Activated CD8-positive, alpha-beta memory T cell treated with anti-CD3 and anti-CD28 coated beads, Interleukin-2, amount 50 U/mL, for 1 hour (primary cell): ENCODE data around the gene CDC45.

Source experiments
- DNase-seq: peaks from one replicate; pipeline ENCODE4 v3.0.0-alpha.2; 2020; ENCODE audit errors: extremely low read depth

CDC45 gene

DNA sequence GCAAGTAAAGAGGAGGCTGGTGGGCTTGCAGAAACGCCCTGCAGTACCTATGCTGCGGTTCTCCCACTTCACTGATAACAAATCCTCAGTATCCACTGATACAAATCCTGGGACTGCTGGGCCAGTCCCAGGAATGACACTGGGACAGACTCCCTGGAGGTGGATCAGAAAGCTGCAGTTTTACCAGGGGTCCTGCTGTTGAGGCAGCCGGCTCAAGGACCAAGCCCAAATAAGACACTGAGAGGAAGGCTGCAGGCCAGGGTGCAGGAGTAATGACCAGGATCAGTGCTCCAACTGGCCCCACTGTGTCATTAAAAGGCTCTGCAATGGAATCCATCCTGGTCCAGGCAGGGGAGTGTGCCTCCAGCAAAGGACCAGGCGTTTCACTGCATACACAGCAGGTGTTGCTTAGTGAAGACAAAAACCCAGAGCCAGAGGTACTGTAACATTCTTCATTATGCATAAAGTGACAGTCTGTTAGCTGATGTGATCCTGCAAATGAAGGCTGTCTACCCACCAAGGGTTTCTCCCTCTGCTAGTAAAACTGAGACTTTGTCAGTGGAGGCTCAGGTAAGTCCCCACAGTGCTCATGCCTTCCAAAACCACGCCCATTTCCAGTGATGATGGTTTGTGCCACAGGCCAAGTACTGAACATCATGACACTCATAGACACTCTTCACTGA is 30.8 kb upstream of the CDC45 start:
- no peak for DNase-seq

DNA sequence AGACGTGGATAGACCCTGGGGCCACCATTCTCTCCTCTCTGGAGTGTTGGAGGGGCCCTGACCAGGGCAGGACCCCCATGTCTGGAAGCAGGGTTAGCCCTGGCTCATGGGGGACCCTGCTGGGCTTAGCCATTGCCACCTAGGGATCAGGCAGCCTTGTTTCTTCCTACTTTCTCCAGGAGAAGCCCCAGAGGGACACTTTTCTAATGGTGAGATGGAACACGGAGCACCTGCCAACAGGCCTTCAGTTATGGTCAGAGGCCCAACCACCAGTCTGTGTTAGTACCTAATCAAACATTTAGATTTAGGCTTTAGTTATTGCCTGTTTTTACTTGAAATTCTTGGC is 30.3 kb upstream of the CDC45 start:
- no peak for DNase-seq

DNA sequence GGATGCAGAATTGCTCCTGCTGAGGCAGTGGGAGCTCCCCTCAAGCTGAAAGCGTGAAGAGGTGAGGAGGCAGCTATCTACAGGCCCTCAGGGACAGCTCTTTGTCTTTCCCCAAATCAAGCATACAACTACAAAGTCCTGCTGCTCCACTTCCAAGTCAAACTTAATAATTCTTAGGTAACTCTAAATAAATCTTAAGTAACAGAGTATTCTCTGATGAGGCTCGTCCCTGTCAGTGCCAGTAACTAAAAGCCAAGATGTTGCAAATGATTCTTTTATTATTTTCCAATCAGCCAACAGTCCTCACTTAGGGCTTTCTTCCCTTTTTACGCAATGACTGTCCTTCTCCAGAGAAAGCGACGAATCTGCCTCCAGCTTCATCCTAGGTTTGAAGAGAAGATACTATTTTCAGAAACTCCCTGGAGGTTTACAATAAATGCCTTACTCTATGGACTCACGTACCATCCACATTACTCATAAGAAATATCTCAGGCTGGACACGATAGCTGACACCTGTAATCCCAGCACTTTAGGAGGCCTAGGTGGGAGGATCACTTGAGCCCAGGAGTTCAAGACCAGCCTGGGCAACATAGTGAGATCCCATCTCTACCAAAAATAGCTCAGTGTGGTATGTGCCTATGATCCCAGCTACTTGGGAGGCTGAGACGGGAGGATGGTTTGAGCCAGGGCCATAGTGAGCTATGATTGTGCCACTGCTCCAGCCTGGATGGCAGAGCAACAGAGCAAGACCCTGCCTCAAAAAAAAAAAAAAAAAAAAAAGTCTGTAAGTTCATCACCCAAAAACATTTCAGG is 29.2 kb upstream of the CDC45 start:
- no peak for DNase-seq

DNA sequence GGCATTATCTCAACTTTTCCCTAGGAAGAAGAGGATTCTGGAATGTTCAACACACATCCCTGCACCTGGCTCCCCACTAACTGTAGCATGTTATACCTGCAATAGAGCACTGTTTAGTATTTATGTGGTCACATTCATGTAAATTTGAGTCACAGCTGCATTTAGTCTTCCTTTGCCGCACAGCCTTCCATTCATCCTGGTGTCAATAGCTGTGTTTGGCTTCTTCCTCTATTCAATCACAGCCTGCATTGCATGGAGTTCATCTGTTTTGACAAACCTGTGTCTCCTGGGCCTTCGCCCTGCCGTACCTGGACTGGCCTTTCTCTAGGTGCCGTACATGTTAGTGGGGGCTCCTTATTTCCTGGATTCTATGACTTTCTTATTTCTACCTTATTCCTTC is 28.1 kb upstream of the CDC45 start:
- no peak for DNase-seq

DNA sequence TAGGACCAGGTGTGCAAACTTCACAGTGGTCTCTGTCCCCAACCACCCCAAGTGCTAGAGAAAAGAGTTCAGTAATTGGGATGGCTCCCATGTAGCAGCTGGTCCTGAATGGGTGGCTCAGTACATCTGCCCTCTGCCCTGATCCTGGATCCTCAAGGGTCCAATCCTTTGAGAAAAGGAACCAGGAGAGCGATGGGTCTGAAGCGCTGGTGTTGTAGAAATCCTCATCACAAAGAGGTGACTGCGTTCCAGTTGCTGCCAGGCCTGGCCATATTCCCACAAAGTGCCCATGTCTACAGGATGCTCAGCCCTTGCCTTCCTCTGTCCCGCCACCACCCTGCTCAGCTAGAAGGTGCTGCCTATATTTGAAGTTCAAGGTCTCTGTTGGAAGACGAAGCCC is 26.0 kb upstream of the CDC45 start:
- no peak for DNase-seq

DNA sequence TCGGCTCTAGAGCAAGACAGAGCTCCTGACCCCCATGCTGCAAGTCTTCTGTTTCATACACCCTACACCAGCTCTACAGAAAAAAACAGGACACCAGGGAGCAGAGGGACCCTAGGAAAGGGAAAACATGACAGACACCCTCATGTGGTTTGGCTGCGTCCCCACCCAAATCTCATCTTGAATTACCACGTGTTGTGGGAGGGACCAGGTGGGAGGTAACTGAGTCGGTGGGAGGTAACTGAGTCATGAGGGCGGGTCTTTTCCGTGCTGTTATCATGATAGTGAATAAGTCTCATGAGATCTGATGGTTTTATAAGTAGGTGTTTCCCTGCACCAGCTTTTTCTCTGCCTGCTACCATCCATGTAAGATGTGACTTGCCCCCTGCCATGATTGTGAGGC is 25.6 kb upstream of the CDC45 start:
- DNase-seq: no peak

DNA sequence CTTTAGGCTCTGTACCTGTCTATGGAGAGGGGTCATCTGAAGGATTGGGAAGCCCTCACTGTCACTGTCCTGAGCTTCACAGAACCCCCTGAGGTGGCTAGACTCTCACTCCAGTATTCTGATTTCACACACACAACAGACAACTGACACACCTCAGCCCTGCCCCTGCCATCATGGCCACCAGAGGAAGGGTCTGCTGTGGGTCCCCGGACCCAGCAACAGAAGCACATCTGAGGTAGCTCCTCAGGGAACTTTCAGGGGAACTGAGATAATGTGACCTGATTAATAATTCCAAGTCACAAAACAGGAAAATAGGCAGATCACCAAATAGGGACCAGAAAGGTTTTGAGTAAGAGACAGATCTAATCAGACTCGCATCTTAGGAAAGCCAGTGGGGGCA is 24.7 kb upstream of the CDC45 start:
- no peak for DNase-seq

DNA sequence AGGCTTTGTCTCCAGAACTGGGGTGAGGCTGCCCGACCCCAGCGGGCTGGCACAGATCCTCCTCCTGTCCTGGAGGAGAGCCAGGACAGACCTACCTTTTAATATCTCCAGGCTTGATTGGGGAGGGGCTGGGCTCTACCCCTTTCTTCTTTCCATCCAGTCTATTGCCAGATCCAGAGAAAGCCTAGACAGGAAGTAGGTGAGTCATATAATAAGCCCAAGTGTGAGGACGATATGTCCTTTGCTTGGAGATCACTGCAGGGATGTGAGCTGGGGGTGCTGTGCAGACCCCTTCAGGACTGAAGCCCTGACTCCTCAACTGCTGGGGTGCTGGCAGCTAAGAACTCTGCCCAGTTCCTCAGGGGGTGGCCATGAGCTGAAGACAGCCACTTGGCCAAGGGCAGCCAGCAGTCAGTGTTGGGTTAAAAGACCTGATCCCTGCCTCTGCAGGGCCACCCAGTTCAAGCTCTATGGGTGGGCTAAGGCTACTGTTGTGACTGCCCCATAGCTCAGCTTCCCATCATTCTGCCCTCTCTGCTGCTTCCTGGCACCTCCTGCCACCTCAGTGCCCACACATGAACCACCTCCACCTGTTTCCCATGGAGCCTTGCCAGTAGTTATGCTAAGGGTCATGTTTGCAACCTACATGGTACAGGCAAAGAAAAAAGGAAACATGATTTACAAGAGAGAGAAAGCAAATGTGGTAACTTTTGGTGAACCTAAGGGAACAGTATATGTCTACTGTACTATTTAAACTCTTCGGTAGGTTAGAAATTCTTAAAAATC is 23.9 kb upstream of the CDC45 start:
- no peak for DNase-seq

DNA sequence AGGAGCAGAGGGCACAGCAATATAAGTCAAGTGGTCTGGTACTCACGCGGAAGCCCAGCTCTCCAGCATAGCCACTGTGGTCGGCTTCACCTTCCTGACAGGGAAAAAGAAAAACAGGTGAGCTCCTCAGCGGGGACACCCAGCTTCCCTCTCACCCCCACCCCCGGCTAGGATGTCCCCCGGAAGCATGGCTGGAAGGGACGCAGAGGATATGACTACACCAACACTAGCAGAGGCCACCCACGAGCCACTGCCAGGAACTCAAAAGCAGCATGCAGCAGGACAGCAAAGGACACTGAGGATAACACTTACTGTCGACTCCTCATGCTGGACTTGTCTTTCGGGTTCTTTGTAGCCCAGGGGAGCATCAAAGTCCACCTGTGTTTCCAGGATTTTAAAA is 23.2 kb upstream of the CDC45 start:
- no peak for DNase-seq

DNA sequence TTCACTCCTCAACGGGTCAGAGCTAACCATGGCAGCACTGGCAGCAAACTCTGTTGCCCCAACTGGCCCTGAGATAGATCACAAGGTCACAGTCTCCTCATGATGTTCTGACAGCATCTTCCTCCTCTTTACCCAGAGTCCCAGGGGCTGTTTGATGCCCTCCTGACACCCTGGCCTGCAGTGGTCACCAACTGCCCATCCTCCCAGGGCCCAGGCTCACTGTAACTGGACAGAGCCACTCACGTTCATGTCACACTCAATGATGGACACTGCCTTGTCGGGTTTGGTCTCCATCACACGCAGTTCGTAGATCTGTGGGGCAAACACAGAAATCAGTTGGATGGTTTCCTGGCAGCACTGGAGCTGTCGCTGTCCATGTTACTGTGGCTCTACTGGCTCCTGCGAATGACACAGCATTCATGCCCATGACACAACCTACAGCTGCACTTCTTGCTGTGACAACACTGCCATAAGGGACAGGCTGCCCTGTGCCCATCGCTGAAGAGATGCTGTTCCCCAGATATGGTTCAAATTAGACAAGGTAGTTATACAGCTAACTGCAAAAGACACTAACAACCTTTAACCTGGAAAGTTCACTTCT is 21.8 kb upstream of the CDC45 start:
- DNase-seq: no peak

DNA sequence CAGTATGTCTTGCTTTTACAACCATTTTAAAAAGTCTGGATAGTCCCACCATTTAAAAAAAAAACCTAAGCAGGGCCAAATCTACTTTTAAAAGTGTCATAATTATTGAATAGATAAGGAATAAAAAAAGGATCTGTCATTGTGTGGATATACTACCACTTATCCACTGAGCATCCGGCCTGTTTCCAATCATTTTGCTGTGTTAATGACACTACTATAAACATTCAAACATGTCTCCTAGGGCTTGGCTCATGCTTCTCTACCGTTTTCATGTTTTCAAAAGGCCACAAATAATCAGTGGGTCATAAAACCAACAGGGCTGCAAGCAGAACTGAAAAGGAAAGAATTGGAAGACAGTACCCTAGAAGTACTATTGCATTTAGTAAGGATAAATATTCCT is 19.7 kb upstream of the CDC45 start:
- DNase-seq: no peak

DNA sequence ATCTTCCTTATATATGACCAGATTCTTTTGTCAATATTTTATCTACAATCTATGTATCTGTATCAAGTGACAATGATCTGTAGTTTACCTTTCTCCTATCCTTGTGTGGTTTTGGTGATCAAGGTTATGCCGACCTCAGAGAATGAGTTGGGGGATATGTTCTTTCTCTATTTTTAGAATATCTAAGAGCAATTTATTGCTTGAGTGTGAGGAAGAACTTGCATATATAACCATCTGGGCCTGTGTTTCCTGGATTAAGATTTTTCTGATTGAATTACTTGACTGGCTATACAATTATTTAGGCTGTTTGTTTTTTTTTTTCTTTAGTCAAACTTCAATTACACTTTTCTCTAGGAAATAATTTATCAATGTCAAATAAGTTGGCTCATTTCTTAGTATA is 18.2 kb upstream of the CDC45 start:
- no peak for DNase-seq

DNA sequence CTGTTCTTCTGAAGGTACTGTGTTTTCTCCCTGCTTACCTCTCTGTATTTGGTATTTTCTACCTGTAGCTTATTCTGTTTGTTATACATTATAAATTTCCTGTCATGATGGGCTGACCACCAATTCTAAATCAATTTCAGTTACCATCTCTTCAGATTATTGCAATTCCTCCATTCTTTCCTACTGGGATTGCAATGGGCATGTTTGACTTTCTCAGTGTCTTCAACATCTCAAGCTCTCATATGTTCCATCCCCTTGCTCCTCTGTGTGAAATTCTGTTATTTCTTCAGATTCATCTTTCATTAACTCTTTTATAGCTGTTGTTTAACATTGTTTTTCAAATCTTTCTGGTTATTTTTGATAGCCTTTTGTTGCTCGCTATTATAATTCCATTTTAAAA is 16.7 kb upstream of the CDC45 start:
- DNase-seq: no peak

DNA sequence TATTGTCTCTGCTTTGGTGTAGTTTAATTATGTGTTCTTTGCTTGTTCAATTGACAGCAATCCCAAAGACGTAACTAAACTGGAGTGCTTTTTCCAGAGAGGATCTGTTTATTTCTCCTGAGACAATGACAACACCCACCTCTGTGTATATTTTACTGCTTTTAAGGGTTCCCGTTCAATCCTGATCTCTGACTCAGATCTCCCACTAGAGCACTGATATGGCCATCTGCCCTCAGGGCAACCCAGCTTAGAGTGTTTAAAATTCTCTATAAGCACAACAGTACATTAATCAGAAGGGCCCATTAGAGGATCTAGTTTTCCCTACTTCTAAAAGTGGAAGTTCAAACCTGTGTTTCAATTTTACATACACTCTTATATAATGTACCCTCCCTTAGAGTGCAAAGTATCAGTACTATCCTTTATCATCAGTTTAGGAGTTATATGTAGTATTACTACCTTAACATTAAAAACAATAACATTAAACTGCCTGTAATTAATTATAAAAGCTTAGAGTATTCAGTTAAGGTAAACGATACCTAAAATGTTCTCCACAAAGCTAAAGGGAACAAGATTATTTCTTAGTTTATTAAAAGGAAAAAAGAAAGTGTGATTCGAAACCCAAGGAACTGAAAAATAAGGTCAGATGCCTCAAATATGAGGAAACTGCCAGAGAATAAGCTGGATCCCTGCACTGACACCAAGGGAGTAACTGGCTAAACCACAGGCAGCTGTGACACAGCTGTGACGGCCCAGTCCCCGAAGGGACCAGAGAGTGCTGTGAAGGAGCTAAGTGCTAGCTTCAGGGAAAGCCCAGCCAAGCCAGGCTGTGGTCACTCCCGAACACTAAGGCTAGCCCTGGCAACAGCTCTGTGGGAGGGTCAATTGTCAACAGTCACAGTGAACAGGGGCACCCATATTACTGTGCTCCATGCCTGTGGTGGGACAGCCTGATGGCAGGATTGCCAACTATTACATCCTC is 15.9 kb upstream of the CDC45 start:
- DNase-seq: no peak

DNA sequence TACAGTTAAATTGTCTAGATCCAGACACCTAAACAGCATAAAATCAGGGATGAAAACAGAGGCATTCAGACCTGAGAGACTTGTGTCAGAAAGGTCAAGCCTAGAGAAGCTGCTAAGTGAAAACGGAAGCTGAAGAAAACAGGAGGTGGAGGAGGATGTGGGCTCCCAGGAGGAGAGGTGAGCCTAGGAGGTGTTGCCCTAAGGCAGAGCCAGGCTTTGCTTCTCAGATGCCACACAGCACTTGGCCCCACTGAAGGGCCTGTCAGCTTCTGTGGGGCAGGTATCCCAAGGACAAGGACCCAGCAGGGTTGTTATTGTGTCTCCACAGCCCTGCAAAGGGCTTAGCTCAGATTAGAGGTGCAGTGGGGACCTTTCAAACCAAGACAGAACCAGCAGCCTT is 15.2 kb upstream of the CDC45 start:
- no peak for DNase-seq

DNA sequence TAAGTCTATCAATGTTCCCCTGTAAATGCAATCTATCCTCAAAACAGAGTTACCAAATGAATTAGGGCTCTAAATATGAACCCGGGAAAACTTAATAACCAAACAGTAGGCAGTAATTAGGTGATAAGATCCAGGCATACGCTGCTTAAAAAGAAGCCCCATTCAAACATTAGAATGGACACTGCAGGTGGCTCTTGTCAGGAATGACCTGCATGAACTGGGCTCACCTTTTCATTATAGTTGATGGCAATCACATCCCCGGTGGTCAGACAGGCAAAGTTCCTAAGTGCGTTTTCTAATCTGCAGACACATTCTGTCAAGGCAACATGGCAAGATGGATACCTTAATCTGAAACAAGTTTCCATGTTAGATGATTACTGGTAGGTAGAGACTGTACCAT is 14.7 kb upstream of the CDC45 start:
- no peak for DNase-seq

DNA sequence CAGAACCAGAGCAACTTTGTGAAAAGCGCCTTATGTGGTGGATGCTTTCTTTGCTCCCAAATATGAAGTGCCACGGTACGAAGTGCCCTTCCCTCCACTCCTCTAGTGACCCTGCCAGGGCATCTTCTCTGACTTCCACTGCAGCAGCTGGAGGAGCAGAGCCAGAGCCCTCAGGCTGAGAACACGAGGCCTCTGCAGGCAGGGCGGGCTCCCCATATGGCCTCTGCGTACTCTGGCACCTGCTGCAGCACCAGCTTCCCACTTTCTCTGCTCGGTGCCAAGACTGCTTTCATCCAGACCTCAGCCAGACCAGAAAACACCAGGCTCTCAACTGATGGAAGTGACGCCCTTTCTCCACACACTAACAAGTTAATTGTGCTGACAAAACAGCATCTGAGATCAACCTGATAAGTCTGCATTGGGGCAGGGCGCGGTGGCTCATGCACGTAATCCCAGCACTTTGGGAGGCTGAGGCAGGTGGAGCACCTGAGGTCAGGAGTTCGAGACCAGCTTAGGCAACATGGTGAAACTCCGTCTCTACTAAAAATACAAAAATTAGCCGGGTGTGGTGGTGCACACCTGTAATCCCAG is 13.5 kb upstream of the CDC45 start:
- DNase-seq: no peak

DNA sequence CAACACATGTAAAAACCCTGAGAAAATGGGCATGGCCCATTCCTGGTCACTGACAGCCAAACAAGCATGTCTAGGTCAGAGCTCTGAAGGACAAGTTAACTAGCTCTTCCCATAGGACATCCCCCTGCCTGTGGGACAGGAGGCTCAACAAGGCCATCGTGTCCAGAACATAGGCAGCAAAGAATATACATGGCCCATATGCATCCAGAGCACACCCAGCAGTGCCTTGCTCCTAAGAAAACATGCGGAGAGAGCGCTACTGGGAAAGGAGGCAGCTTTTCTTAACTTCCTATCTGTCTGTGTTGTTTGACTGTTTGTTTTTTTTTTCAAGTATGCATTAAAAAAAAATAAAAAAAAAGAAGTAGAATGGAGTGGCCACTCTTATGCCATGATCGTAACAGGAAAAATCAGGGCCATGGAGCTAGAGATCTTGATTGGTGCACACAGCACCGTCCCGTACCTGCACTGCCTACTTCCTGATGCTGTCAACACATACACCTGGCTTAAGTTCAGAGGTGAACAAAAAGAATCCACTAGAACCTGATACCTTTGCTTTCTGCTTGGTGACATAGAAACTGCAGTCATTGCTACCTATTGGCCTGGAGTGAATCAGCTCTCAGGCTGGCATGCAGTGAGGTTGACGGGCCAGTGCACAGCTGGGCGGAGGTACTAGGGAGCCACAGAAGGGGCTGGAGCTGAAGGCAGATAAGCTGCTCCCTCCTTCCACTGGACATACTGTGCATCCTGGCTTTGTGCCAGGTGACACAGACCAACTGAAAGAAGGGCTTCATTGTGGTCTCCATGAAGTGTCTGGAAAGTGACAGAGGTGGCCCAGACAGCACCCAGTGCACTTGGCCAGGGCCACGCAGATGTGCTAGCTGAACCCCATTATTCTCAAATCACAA is 12.6 kb upstream of the CDC45 start:
- DNase-seq: no peak

DNA sequence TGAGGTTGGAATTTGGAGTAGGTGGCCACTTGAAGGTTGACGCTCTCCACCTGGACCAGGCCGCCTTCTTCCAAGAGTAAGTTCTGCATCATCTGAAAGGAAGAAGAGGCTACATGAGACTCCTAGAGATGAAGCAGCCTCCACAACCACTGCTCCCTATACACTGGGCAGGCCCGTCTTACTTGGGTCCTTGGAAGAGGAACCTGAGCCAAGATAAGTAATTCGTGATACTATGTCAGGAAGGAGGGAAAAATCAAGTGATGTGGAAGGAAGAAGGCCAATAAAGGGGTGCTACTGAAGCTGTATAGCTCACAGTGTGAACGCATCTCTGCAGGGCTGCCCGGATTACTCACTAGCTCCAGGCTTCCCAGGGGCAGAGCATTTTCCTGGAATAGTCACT is 11.8 kb upstream of the CDC45 start:
- DNase-seq: no peak

DNA sequence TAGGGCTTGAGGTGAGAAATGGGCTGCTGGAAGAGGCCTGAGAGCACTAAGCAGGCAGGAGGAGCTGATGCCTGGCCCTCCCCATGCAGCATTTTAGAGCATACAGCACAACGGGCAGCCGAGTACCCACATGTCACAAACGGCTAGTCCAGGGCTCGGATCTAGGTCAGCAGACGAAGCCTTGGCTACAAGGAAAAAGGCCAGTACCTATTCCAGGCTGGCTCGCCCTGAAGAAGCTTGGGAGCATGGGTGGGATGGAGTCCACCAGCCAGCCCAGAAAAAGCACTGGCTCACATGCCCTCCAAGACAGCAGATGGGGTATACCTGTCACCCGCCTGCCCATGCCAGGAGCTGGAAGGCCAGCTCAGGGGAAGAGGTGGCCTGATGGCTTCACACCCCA is 10.3 kb upstream of the CDC45 start:
- no peak for DNase-seq
